SU-DHL-6 (cell line): ENCODE data around the gene OR8J3.
"Not testable (repeated sequence)": the region's sequence is repeated elsewhere in the genome, so short reads cannot be mapped to it uniquely, and the experiment has no call there.

Experiments
- H2AFZ ChIP-seq: fragments of 200-600 bp; sonication (generic); 2 replicates; pipeline ENCODE4 v1.6.1; 2014; ENCODE audit warnings: low read depth, mild to moderate bottlenecking, moderate library complexity, mixed read lengths, antibody characterized with exemption, low read length; ENCODE audit not compliant: severe bottlenecking
- H3F3A ChIP-seq: fragments of 200-600 bp; shearing (Covaris generic); 2 replicates; pipeline ENCODE4 v1.6.0; 2016; ENCODE audit warnings: antibody characterized with exemption, mild to moderate bottlenecking; ENCODE audit not compliant: insufficient read depth
- H3K27ac ChIP-seq: fragments of 200-600 bp; sonication (generic); 2 replicates; pipeline ENCODE4 v1.5.1; 2016; ENCODE audit warnings: low read depth, mild to moderate bottlenecking, low read length, moderate library complexity, mixed read lengths
- H3K27me3 ChIP-seq: fragments of 200-600 bp; sonication (generic), shearing (Covaris generic); 2 replicates; pipeline ENCODE4 v1.6.0; 2014; ENCODE audit warnings: mild to moderate bottlenecking, low read length
- H3K36me3 ChIP-seq: fragments of 200-600 bp; sonication (generic); 2 replicates; pipeline ENCODE4 v1.6.1; 2014; ENCODE audit warnings: mild to moderate bottlenecking, low read length, mixed read lengths
- H3K4me2 ChIP-seq: fragments of 300-600, 200-600 bp; shearing (Covaris generic), sonication (generic); 2 replicates; pipeline ENCODE4 v1.6.0; 2014; ENCODE audit warnings: low read length, low read depth, mild to moderate bottlenecking; ENCODE audit not compliant: poor library complexity, severe bottlenecking
- H3K4me3 ChIP-seq: fragments of 200-600 bp; sonication (generic); 2 replicates; pipeline ENCODE4 v1.5.1; 2014; ENCODE audit warnings: antibody characterized with exemption, low read length, mild to moderate bottlenecking, mixed read lengths; ENCODE audit not compliant: insufficient read depth, poor library complexity, severe bottlenecking
- H3K79me2 ChIP-seq: fragments of 200-600 bp; sonication (generic); 2 replicates; pipeline ENCODE4 v1.6.1; 2014; ENCODE audit warnings: mild to moderate bottlenecking, low read length, moderate library complexity; ENCODE audit not compliant: insufficient read depth
- H3K9ac ChIP-seq: fragments of 200-600 bp; sonication (generic); 2 replicates; pipeline ENCODE4 v1.7.0; 2014; ENCODE audit warnings: mild to moderate bottlenecking, low read length
- H3K9me2 ChIP-seq: fragments of 200-600 bp; sonication (generic); replicated peaks from 2 replicates; pipeline ENCODE4 v1.6.1; 2014; ENCODE audit warnings: low read length; ENCODE audit not compliant: insufficient read depth
- H3K9me3 ChIP-seq: fragments of 200-600 bp; sonication (generic); 2 replicates; pipeline ENCODE4 v1.6.1; 2014; ENCODE audit warnings: low read length, mixed read lengths; ENCODE audit not compliant: insufficient read depth
- H4K20me1 ChIP-seq: fragments of 200-600 bp; sonication (generic); 2 replicates; pipeline ENCODE4 v1.6.1; 2014; ENCODE audit warnings: low read depth, mild to moderate bottlenecking, antibody characterized with exemption, low read length, moderate library complexity, mixed read lengths
- CTCF ChIP-seq: fragments of 200-600 bp; sonication (generic); IDR thresholded peaks from one replicate; pipeline ENCODE4 v1.5.1; 2017; ENCODE audit warnings: antibody characterized with exemption, mild to moderate bottlenecking, low read length, moderate library complexity; ENCODE audit not compliant: insufficient read depth, poor library complexity, severe bottlenecking
- EZH2phosphoT487 ChIP-seq: fragments of 200-600 bp; sonication (generic), shearing (Covaris generic); conservative IDR thresholded peaks from 2 replicates; pipeline ENCODE4 v1.6.1; 2018; ENCODE audit warnings: mild to moderate bottlenecking, antibody characterized with exemption, low read length, moderate library complexity, mixed read lengths

The OR8J3 gene

GRCh38 chr11:56152333-56152732, 12.3 kb upstream of the OR8J3 start:
- Histone ChIP-seq H3K36me3 (no peaks in the 10 kb centered on the region), H3K4me3 (no peak overlapping the region), H3K27me3 (no peaks in the 10 kb centered on the region), H2AFZ (no peak overlapping the region), H3K4me2 (no peak overlapping the region), H3K27ac (no peak overlapping the region), H3K9me2 (no peaks in the 10 kb centered on the region), H3K79me2 (no peaks in the 10 kb centered on the region), H3K9ac (no peak overlapping the region), H3F3A (no peaks in the 10 kb centered on the region), H3K9me3 (no peaks in the 10 kb centered on the region), H4K20me1 (no peaks in the 10 kb centered on the region)
- TF ChIP-seq CTCF (no peak), EZH2phosphoT487 (no peak)

- H2AFZ ChIP-seq, result no peak overlapping the region
- no peaks in the 10 kb centered on the region for H3K27me3 ChIP-seq
- TF ChIP-seq EZH2phosphoT487 (no peak), CTCF (no peak)
- no peak overlapping the region for H3K27ac ChIP-seq
- no peaks in the 10 kb centered on the region for H4K20me1 ChIP-seq
- no peaks in the 10 kb centered on the region for H3F3A ChIP-seq
- no peaks in the 10 kb centered on the region for H3K9me2 ChIP-seq
- no peaks in the 10 kb centered on the region for H3K79me2 ChIP-seq
- no peak overlapping the region for H3K9ac ChIP-seq
- H3K4me2 ChIP-seq, result no peak overlapping the region
- H3K36me3 ChIP-seq, result no peaks in the 10 kb centered on the region
- H3K4me3 ChIP-seq, result no peak overlapping the region
- H3K9me3 ChIP-seq, result no peaks in the 10 kb centered on the region
These were observed 11.4 kb upstream of the OR8J3 start for GRCh38 chr11:56151376-56151775.

GRCh38 chr11:56143681-56144080, 3.7 kb upstream of the OR8J3 start:
- not testable (repeated sequence) for H2AFZ ChIP-seq, H3K9me2 ChIP-seq, H3K9ac ChIP-seq, H3K27me3 ChIP-seq, H3K4me2 ChIP-seq, H3K79me2 ChIP-seq, H3K4me3 ChIP-seq, H4K20me1 ChIP-seq, H3F3A ChIP-seq, H3K36me3 ChIP-seq, H3K27ac ChIP-seq, H3K9me3 ChIP-seq

- Histone ChIP-seq H3K9me2 (no peaks in the 10 kb centered on the region), H3K9ac (no peak within 1 kb of the TSS), H3K9me3 (no peaks in the 10 kb centered on the region), H3K36me3 (no peaks in the 10 kb centered on the region), H3K27me3 (no peaks in the 10 kb centered on the region), H4K20me1 (no peaks in the 10 kb centered on the region), H2AFZ (no peak within 1 kb of the TSS), H3F3A (no peaks in the 10 kb centered on the region), H3K79me2 (no peaks in the 10 kb centered on the region), H3K4me2 (no peak within 1 kb of the TSS), H3K27ac (no peak within 1 kb of the TSS), H3K4me3 (no peak within 1 kb of the TSS)
- TF ChIP-seq EZH2phosphoT487 (no peak), CTCF (no peak)
These were observed 17.9 kb downstream of the OR8J3 start, which contains the start of gene OR8H3 for GRCh38 chr11:56122073-56122472. OR8H3 (plus strand) TSS chr11:56122373; CDS start chr11:56122373, 0 bp downstream.
